Mesothelial cell of epicardium (in vitro differentiated cells): ENCODE measurements around the gene OR10P1. TPM values are rescaled to one million over a fixed set of nuclear protein-coding genes. Genes with fewer than 3 reads are reported as not detected.

ENCODE experiments used
- DNase-seq, 2 experiments: peaks; one replicate each; pipeline ENCODE4 v3.0.0; 2021; ENCODE audit warnings: low spot score in 2 of 2; ENCODE audit not compliant: unreplicated experiment in 2 of 2
- H3K27ac Mint-ChIP-seq: 2 replicates; pipeline ENCODE4 v1.8.0; 2021; ENCODE audit warnings: mixed read lengths
- H3K27me3 Mint-ChIP-seq: 2 replicates; pipeline ENCODE4 v1.8.0; 2021; ENCODE audit warnings: low read depth, mixed read lengths
- H3K36me3 Mint-ChIP-seq: 2 replicates; pipeline ENCODE4 v1.8.0; 2021; ENCODE audit warnings: mixed read lengths
- H3K4me1 Mint-ChIP-seq: 2 replicates; pipeline ENCODE4 v1.8.0; 2021; ENCODE audit warnings: mixed read lengths
- H3K4me3 Mint-ChIP-seq: 2 replicates; pipeline ENCODE4 v1.8.0; 2021; ENCODE audit warnings: mild to moderate bottlenecking, moderate library complexity, mixed read lengths
- H3K9me3 Mint-ChIP-seq: 2 replicates; pipeline ENCODE4 v1.8.0; 2021; ENCODE audit warnings: mixed read lengths
- total RNA-seq: library from RNA; stranded (reverse); gene quantifications from 3 replicates; pipeline ENCODE4 v1.2.1, GENCODE V29; 2021
- TF ChIP-seq, protein P1 (sequence below): fragments of 200-600 bp; sonication (generic); IDR thresholded peaks from one replicate; pipeline ENCODE4 v1.5.0; 2021; ENCODE audit warnings: antibody characterized with exemption; ENCODE audit not compliant: unreplicated experiment

The OR10P1 gene
- total RNA-seq, 1 donor from 2014 or later = not detected

DNA sequence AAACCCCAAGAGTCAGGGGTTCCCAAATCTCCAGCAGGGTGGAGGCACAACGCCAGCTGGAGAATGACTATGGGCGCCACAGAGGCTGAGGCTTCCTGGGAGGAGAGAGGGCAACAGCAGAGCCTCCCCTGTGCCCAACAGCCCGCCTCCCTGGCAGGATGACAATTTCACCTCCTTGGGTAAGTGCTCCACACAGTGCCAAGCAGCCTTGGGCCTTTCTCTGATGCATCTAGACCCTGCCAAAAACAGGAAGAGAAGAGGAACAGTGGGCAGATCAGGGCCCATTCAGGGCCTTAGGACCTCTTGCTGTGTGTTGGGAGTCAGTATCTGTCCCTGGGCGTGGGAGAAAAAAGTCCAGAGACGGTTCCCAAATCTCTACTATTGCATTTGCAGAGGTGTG lies 5.0 kb upstream of the OR10P1 start:
- Mint-ChIP-seq H3K27me3 (peaks cover 55% of the 10 kb centered on the region), H3K27ac (no peak overlapping the region), H3K36me3 (no peaks in the 10 kb centered on the region)

DNA sequence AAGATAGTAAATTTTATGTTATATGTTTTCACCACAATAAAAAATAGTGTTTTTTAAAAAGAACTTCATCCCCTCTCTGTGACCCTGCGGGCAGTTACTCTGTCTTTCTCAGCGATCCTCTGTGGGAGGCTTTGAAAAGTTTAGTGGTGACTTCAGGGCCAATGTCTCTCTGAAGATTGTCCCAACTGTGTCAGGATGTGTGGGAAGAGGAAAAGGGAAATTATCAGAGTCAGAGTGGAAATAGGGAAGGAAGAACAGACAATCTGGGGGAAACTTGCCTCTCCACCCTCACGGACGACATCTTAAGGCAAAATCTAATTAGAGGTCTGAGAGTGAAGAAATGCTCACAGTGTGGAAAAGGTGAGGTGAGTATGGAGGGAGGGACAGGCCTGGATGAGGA lies 3.5 kb upstream of the OR10P1 start:
- H3K9me3 Mint-ChIP-seq = no peaks in the 10 kb centered on the region
- no peak overlapping the region for H3K4me3 Mint-ChIP-seq
- H3K4me1 Mint-ChIP-seq = no peaks in the 10 kb centered on the region
- H3K27me3 Mint-ChIP-seq = peaks cover 59% of the 10 kb centered on the region
- TF ChIP-seq, protein P1, sequence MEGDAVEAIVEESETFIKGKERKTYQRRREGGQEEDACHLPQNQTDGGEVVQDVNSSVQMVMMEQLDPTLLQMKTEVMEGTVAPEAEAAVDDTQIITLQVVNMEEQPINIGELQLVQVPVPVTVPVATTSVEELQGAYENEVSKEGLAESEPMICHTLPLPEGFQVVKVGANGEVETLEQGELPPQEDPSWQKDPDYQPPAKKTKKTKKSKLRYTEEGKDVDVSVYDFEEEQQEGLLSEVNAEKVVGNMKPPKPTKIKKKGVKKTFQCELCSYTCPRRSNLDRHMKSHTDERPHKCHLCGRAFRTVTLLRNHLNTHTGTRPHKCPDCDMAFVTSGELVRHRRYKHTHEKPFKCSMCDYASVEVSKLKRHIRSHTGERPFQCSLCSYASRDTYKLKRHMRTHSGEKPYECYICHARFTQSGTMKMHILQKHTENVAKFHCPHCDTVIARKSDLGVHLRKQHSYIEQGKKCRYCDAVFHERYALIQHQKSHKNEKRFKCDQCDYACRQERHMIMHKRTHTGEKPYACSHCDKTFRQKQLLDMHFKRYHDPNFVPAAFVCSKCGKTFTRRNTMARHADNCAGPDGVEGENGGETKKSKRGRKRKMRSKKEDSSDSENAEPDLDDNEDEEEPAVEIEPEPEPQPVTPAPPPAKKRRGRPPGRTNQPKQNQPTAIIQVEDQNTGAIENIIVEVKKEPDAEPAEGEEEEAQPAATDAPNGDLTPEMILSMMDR = no peak
- no peak overlapping the region for H3K27ac Mint-ChIP-seq
- H3K36me3 Mint-ChIP-seq = no peaks in the 10 kb centered on the region
- DNase-seq = no peak

More for the DNA sequence above, 5.0 kb upstream of the OR10P1 start:
- Mint-ChIP-seq H3K4me3 (no peak overlapping the region), H3K4me1 (no peaks in the 10 kb centered on the region), H3K9me3 (no peaks in the 10 kb centered on the region)
- TF ChIP-seq, protein P1 = no peak
- DNase-seq = no peak

DNA sequence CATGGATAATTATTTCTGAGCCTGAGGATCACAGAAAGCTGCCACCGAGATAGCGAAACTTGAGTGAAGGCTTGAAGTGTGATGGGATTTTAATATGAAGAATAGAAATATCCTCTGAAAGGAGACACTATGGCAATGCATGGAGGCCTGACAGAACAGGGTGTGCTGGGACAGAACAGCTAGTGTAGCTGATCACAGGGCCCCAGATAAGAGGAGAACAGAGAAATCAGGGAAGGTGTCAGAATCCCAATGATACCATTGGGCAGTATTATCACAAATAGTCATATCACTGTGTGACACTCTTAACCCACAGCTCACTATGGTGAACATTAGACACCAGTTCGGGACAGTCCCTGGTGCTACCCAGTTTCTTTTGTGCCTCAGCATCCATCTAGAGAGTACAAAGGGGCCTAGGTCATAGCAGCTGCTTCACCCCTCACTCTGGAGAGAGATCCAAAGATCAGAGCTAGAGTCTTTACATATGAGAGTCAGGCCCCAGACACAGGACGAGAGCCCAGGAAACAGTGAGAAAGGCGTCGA lies 506 bp upstream of the OR10P1 start:
- no peak for DNase-seq
- H3K9me3 Mint-ChIP-seq = no peaks in the 10 kb centered on the region
- peaks cover 56% of the 10 kb centered on the region for H3K27me3 Mint-ChIP-seq
- H3K36me3 Mint-ChIP-seq = no peaks in the 10 kb centered on the region
- TF ChIP-seq, protein P1 = no peak
- no peaks in the 10 kb centered on the region for H3K4me1 Mint-ChIP-seq
- H3K27ac Mint-ChIP-seq = no peak overlapping the region
- H3K4me3 Mint-ChIP-seq = no peak overlapping the region

DNA sequence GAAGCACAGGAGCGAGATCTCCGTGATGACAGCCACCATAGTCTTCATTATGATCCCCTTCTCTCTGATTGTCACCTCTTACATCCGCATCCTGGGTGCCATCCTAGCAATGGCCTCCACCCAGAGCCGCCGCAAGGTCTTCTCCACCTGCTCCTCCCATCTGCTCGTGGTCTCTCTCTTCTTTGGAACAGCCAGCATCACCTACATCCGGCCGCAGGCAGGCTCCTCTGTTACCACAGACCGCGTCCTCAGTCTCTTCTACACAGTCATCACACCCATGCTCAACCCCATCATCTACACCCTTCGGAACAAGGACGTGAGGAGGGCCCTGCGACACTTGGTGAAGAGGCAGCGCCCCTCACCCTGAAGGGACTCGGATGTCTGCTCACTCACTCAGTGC lies 775 bp downstream of the OR10P1 start:
- no peak for DNase-seq
- H3K27me3 Mint-ChIP-seq = peaks cover 51% of the 10 kb centered on the region
- no peaks in the 10 kb centered on the region for H3K9me3 Mint-ChIP-seq
- no peak overlapping the region for H3K27ac Mint-ChIP-seq
- H3K36me3 Mint-ChIP-seq = no peaks in the 10 kb centered on the region
- no peaks in the 10 kb centered on the region for H3K4me1 Mint-ChIP-seq
- H3K4me3 Mint-ChIP-seq = no peak overlapping the region
- TF ChIP-seq, protein P1 = no peak

DNA sequence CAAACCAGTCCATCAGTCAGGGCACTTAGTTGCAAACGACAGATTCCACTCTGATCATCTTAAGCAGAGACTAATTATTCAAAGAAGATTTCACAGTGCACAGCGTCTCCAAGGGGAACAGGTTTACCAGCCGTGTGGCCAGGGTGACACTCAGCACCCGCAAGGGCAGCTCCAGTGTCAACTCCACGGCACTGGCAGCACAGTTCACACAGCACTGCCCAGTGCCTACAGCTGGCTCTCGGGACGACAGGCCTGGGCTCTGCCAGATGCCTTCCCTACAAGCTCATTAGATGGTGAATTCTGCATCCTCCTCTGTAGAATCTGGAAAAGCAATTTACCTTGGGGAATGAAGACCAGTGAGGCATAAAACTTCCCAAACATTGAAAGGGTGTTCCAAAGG lies 4.9 kb downstream of the OR10P1 start:
- TF ChIP-seq, protein P1 = no peak
- Mint-ChIP-seq H3K9me3 (no peaks in the 10 kb centered on the region), H3K27ac (no peak overlapping the region), H3K36me3 (no peaks in the 10 kb centered on the region), H3K27me3 (peaks cover 34% of the 10 kb centered on the region), H3K4me3 (no peak overlapping the region), H3K4me1 (no peaks in the 10 kb centered on the region)
- no peak for DNase-seq

DNA sequence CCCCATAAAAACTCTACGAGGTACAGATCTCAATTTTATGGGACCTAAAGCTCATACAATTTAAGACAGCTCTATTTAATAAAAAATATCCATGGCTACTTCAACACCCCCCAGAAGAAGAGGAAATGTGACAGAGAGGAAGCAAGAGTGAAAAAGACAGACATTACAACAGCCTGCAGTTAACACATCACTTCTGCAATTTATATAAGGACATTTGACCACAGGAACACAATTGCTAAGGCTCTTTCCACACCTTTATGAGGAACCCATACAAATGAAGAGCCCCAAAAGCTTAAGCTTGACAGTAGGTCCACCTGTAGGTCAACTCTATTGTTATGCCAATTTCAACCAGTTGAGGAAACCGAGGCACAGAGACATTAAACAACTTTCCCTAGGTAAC lies 5.6 kb downstream of the OR10P1 start:
- Mint-ChIP-seq H3K4me3 (no peak overlapping the region), H3K4me1 (no peaks in the 10 kb centered on the region), H3K36me3 (no peaks in the 10 kb centered on the region), H3K27me3 (peaks cover 29% of the 10 kb centered on the region), H3K27ac (no peak overlapping the region), H3K9me3 (no peaks in the 10 kb centered on the region)
- TF ChIP-seq, protein P1 = no peak
- no peak for DNase-seq
